Common myeloid progenitor, CD34-positive (primary cell): ENCODE measurements around the gene GSK3A.
A peak's percentile ranks its signal among the peaks of the same experiment; 100 is the strongest.

Source experiments
- CTCF ChIA-PET: fragments of 350-600 bp; sonication (Branson Sonifier 250); formaldehyde crosslinking; loops from one replicate; lab custom pipeline; 2021; ENCODE audit warnings: antibody characterized with exemption; lab: Charles Lee
- POLR2A ChIA-PET: fragments of 350-600 bp; sonication (Branson Sonifier 250); formaldehyde crosslinking; loops from one replicate; lab custom pipeline; 2021; ENCODE audit warnings: antibody characterized with exemption; lab: Charles Lee
- DNase-seq, 3 donors: peaks; one replicate each; pipeline versions ENCODE4 v3.0.0 to v3.0.0-alpha.2; 2013
- H3K27ac ChIP-seq, 2 experiments: 1 replicate in 1 of 2; 2 replicates in 1 of 2; pipeline ENCODE4 v1.7.0; 2013; ENCODE audit warnings: inconsistent platforms in 2 of 2, low read length in 2 of 2, mild to moderate bottlenecking in 2 of 2, low read depth in 1 of 2, moderate library complexity in 1 of 2; ENCODE audit not compliant: severe bottlenecking in 2 of 2, insufficient read depth in 1 of 2, poor library complexity in 1 of 2
- H3K27me3 ChIP-seq, 5 experiments: replicated peaks in 2 of 5; 1 replicate in 3 of 5; 2 replicates in 2 of 5; pipeline versions ENCODE4 v1.6.1 to v1.7.0; 2013; ENCODE audit warnings: low read length in 4 of 5, mild to moderate bottlenecking in 2 of 5, moderate library complexity in 2 of 5, inconsistent platforms in 1 of 5; ENCODE audit not compliant: insufficient read depth in 5 of 5, control insufficient read depth in 4 of 5
- H3K36me3 ChIP-seq, 4 experiments: 1 replicate in 2 of 4; 2 replicates in 2 of 4; pipeline versions ENCODE4 v1.6.1 to v1.7.0; 2013; ENCODE audit warnings: low read length in 3 of 4, control low read depth in 1 of 4, mild to moderate bottlenecking in 1 of 4; ENCODE audit not compliant: control insufficient read depth in 4 of 4, insufficient read depth in 4 of 4
- H3K4me1 ChIP-seq, 4 experiments: 1 replicate in 3 of 4; 2 replicates in 1 of 4; pipeline versions ENCODE4 v1.6.1 to v1.7.1; 2013; ENCODE audit warnings: low read length in 3 of 4, mild to moderate bottlenecking in 3 of 4, control low read depth in 1 of 4, inconsistent platforms in 1 of 4, moderate library complexity in 1 of 4; ENCODE audit not compliant: control insufficient read depth in 4 of 4, insufficient read depth in 4 of 4; ENCODE audit errors: control extremely low read depth in 1 of 4
- H3K4me3 ChIP-seq, 7 experiments: 1 replicate in 4 of 7; 2 replicates in 3 of 7; pipeline versions ENCODE4 v1.5.1 to v1.7.0; 2013; ENCODE audit warnings: mild to moderate bottlenecking in 7 of 7, low read length in 6 of 7, moderate library complexity in 6 of 7, inconsistent platforms in 2 of 7, low read depth in 2 of 7, control low read depth in 1 of 7; ENCODE audit not compliant: insufficient read depth in 4 of 7, control insufficient read depth in 1 of 7; ENCODE audit errors: extremely low read depth in 1 of 7
- H3K9me3 ChIP-seq, 5 experiments: 1 replicate in 4 of 5; 2 replicates in 1 of 5; pipeline versions ENCODE4 v1.6.1 to v1.7.1; 2013; ENCODE audit warnings: low read length in 4 of 5, mild to moderate bottlenecking in 2 of 5, inconsistent platforms in 1 of 5, low read depth in 1 of 5, moderate library complexity in 1 of 5; ENCODE audit not compliant: control insufficient read depth in 4 of 5, insufficient read depth in 2 of 5; ENCODE audit errors: control extremely low read depth in 1 of 5
- WGBS: methylation state at CpG from one replicate; pipeline ENCODE4 v1.1.5; 2013; ENCODE audit not compliant: insufficient coverage; 5-methylcytosine and 5-hydroxymethylcytosine counted together

Gene GSK3A

GRCh38 chr19:42273407-42274064 is 31.1 kb upstream of the GSK3A start:
- no peak overlapping the region for H3K4me3 ChIP-seq

DNA sequence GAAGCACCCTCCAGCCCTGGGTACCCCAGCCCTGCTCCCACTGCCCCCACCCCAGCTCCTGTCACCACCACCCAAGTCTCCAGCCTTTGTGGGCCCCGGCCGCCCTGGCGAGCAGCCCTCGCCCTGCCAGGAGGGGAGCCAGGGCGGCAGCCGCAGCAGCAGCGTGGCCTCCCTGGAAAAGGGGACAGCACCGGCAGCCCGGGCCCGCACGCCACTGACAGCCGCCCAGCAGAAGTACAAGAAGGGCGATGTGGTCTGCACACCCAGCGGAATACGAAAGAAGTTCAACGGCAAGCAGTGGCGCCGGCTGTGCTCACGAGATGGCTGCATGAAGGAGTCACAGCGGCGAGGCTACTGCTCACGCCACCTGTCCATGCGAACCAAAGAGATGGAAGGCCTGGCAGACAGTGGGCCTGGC is 30.6 kb upstream of the GSK3A start:
- Histone ChIP-seq H3K36me3 (peaks cover 0 to 50% (median 25%) of the 10 kb centered on the region in 4 experiments), H3K4me3 (no peak overlapping the region), H3K27ac (no peak overlapping the region), H3K9me3 (no peaks in the 10 kb centered on the region), H3K4me1 (peaks cover 4 to 60% (median 42%) of the 10 kb centered on the region in 4 experiments), H3K27me3 (no peaks in the 10 kb centered on the region)
- CTCF ChIA-PET: interaction anchor here (0.8 to 1.7 kb wide), 2 partner anchors 12 to 27 kb away, joined by 3 to 12 read pairs; no protein-coding TSS in a partner anchor
- POLR2A ChIA-PET: no interaction called here
- WGBS: 94% methylated on average over 22 of the region's 23 CpGs
- DNase-seq: no peak

More at GRCh38 chr19:42273407-42274064, 31.1 kb upstream of the GSK3A start:
- POLR2A ChIA-PET: no interaction called here
- Histone ChIP-seq H3K36me3 (peaks cover 0 to 50% (median 25%) of the 10 kb centered on the region in 4 experiments), H3K27ac (no peak overlapping the region), H3K9me3 (no peaks in the 10 kb centered on the region), H3K27me3 (no peaks in the 10 kb centered on the region), H3K4me1 (peaks cover 4 to 64% (median 46%) of the 10 kb centered on the region in 4 experiments)
- 98% methylated on average over 36 of the region's 43 CpGs for WGBS
- CTCF ChIA-PET: interaction anchor here (1.2 to 1.6 kb wide), 3 partner anchors 28 to 138 kb away, joined by 3 to 6 read pairs (median 3); no protein-coding TSS in a partner anchor
- DNase-seq: no peak

DNA sequence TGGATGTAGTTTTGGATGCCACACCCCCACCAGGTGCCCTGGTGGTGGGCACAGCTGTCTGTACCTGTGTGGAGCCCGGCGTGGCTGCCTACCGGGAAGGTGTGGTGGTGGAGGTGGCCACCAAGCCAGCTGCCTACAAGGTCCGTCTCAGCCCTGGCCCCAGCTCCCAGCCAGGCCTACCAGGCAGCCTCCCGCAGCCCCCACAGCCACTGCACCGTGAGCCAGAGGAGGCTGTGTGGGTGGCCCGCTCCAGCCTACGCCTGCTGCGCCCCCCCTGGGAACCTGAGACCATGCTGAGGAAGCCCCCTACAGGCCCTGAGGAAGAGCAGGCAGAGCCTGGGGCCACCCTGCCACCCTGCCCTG is 30.1 kb upstream of the GSK3A start:
- ChIA-PET POLR2A (no interaction called here), CTCF (interaction anchor here (0.8 to 1.7 kb wide), 2 partner anchors 11 to 27 kb away, joined by 3 to 12 read pairs; no protein-coding TSS in a partner anchor)
- no peak overlapping the region for H3K27ac ChIP-seq
- H3K27me3 ChIP-seq: no peaks in the 10 kb centered on the region
- H3K36me3 ChIP-seq: peaks cover 0 to 50% (median 25%) of the 10 kb centered on the region in 4 experiments
- H3K4me1 ChIP-seq: peaks cover 7 to 60% (median 42%) of the 10 kb centered on the region in 4 experiments
- H3K4me3 ChIP-seq: no peak overlapping the region
- WGBS: 89% methylated on average over 8 of the region's 9 CpGs
- H3K9me3 ChIP-seq: no peaks in the 10 kb centered on the region
- no peak for DNase-seq

DNA sequence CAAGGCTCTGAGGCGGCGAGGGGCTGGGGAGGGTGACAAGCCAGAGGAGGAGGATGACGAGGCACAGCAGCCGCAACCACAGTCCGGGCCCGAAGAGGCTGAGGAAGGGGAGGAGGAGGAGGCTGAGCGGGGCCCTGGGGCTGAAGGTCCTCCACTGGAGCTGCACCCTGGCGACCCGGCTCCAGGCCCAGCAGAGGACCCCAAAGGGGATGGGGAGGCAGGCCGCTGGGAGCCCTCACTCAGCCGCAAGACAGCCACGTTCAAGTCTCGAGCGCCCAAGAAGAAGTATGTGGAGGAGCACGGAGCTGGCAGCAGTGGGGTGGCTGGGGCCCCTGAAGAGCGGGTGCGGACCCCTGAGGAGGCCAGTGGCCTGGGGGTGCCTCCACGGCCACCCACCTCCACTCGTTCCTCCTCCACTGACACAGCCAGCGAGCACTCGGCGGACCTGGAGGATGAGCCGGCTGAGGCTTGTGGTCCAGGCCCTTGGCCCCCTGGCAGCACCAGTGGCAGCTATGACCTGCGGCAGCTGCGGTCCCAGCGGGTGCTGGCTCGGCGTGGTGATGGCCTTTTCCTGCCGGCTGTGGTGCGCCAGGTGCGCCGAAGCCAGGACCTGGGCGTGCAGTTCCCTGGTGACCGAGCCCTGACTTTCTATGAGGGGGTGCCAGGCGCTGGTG is 29.6 kb upstream of the GSK3A start:
- H3K9me3 ChIP-seq: no peaks in the 10 kb centered on the region
- peak in 2 of 3 donors; percentile 50 for DNase-seq
- no peaks in the 10 kb centered on the region for H3K27me3 ChIP-seq
- peaks cover 7 to 57% (median 40%) of the 10 kb centered on the region in 4 experiments for H3K4me1 ChIP-seq
- H3K36me3 ChIP-seq: peaks cover 0 to 50% (median 25%) of the 10 kb centered on the region in 4 experiments
- peak overlapping the region in 1 of 2 experiments; percentile 58 for H3K27ac ChIP-seq
- CTCF ChIA-PET: interaction anchor here (0.8 to 2.1 kb wide), 4 partner anchors 7 to 26 kb away, joined by 3 to 21 read pairs (median 8); no protein-coding TSS in a partner anchor
- H3K4me3 ChIP-seq: peak overlapping the region in 1 of 7 experiments; percentile 70
- POLR2A ChIA-PET: interaction anchor here (0.6 kb wide), 1 partner anchor 8 kb away, joined by 3 read pairs; no protein-coding TSS in a partner anchor
- WGBS: 84% methylated on average over 32 of the region's 35 CpGs

DNA sequence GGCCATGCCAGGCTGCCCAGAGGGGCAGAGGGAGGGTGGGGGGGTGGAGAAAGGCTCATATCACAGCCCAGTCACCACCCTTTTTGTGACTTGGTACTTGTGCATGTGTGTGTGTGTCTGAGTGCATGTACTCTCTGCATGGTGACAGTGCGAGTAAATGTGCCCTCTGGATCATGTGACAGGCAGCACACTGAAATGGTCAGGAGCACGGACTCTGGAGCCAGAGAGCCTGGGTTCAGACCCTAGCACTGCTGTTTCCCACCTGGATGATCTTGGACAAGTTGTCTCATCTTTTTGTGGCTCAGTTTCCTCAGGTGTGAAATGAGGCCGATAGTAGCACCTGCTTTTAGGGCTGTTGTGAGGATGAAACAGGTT is 28.6 kb upstream of the GSK3A start:
- CTCF ChIA-PET: interaction anchor here (1.0 to 2.1 kb wide), 7 partner anchors 8 to 26 kb away, joined by 3 to 21 read pairs (median 3); no protein-coding TSS in a partner anchor
- H3K27me3 ChIP-seq: no peaks in the 10 kb centered on the region
- peaks cover 7 to 47% (median 35%) of the 10 kb centered on the region in 4 experiments for H3K4me1 ChIP-seq
- peak overlapping the region in 6 of 7 experiments; percentile 52 to 81 (median 70) for H3K4me3 ChIP-seq
- H3K9me3 ChIP-seq: no peaks in the 10 kb centered on the region
- WGBS: 43% methylated on average over 3 of the region's 3 CpGs
- no peak for DNase-seq
- POLR2A ChIA-PET: interaction anchor here (1.1 to 2.3 kb wide), 4 partner anchors 9 to 26 kb away, joined by 4 to 12 read pairs (median 6); no protein-coding TSS in a partner anchor
- H3K36me3 ChIP-seq: peaks cover 0 to 42% (median 25%) of the 10 kb centered on the region in 4 experiments
- H3K27ac ChIP-seq: peak overlapping the region in 1 of 2 experiments; percentile 97

- CTCF ChIA-PET: interaction anchor here (0.8 to 2.1 kb wide), 10 partner anchors 9 to 162 kb away, joined by 3 to 21 read pairs (median 3); no protein-coding TSS in a partner anchor
- peaks cover 0 to 39% (median 23%) of the 10 kb centered on the region in 4 experiments for H3K36me3 ChIP-seq
- peak; percentile 63 to 90 (median 84) for DNase-seq
- H3K27me3 ChIP-seq: no peaks in the 10 kb centered on the region
- WGBS: 2% methylated on average over 8 of the region's 18 CpGs
- H3K9me3 ChIP-seq: no peaks in the 10 kb centered on the region
- peak overlapping the region; percentile 20 to 81 (median 70) for H3K4me3 ChIP-seq
- peak overlapping the region; percentile 88 to 97 for H3K27ac ChIP-seq
- H3K4me1 ChIP-seq: peaks cover 7 to 43% (median 33%) of the 10 kb centered on the region in 4 experiments
- POLR2A ChIA-PET: interaction anchor here (0.9 to 2.3 kb wide), 5 partner anchors 9 to 25 kb away, joined by 4 to 12 read pairs (median 5); no protein-coding TSS in a partner anchor
Observed at GRCh38 chr19:42270346-42271044, 28.1 kb upstream of the GSK3A start.
